GM18505 (cell line): ENCODE measurements around the gene SNX13.

Experiments used
- ATAC-seq: cut with Tn5 transposase; IDR thresholded peaks from one replicate; pipeline ENCODE4 v1.9.1; 2021; ENCODE audit not compliant: unreplicated experiment
- POLR2A ChIP-seq: IDR thresholded peaks from 4 replicates; pipeline ENCODE4 v1.6.1; 2011; ENCODE audit warnings: borderline replicate concordance; ENCODE audit not compliant: insufficient read depth, insufficient read length; ENCODE audit errors: extremely low read depth

Gene SNX13

GRCh38 chr7:17940302-17940883 is at the start of gene SNX13:
SNX13 (minus strand) TSS chr7:17940494; CDS start chr7:17940295, 199 bp downstream.
- TF ChIP-seq POLR2A = peak; percentile 89
- ATAC-seq = peak; percentile 95

- ATAC-seq = no peak
- no peak for TF ChIP-seq POLR2A
These were observed 49.3 kb upstream of the SNX13 start for GRCh38 chr7:17989546-17989945.

GRCh38 chr7:17988858-17989257 is 48.6 kb upstream of the SNX13 start:
- TF ChIP-seq POLR2A = no peak
- ATAC-seq = no peak

GRCh38 chr7:17988141-17988540 is 47.8 kb upstream of the SNX13 start:
- no peak for TF ChIP-seq POLR2A
- ATAC-seq = no peak

GRCh38 chr7:17986851-17987250 is 46.6 kb upstream of the SNX13 start:
- no peak for ATAC-seq
- no peak for TF ChIP-seq POLR2A

- no peak for TF ChIP-seq POLR2A
- ATAC-seq = no peak
These were observed 45.4 kb upstream of the SNX13 start for GRCh38 chr7:17985473-17986239.

- ATAC-seq = no peak
- no peak for TF ChIP-seq POLR2A
These were observed 44.0 kb upstream of the SNX13 start for GRCh38 chr7:17984288-17984687.

- no peak for TF ChIP-seq POLR2A
- no peak for ATAC-seq
These were observed 43.1 kb upstream of the SNX13 start for GRCh38 chr7:17983221-17984062.

- no peak for TF ChIP-seq POLR2A
These were observed 36.7 kb upstream of the SNX13 start for GRCh38 chr7:17976952-17977351.

GRCh38 chr7:17971411-17971810 is 31.1 kb upstream of the SNX13 start:
- ATAC-seq = no peak
- no peak for TF ChIP-seq POLR2A

More at GRCh38 chr7:17976952-17977351, 36.7 kb upstream of the SNX13 start:
- ATAC-seq = no peak

GRCh38 chr7:17968791-17969715 is 28.8 kb upstream of the SNX13 start:
- TF ChIP-seq POLR2A = no peak
- ATAC-seq = no peak

- ATAC-seq = no peak
- no peak for TF ChIP-seq POLR2A
These were observed 26.4 kb upstream of the SNX13 start for GRCh38 chr7:17966706-17967105.
